Esophagus squamous epithelium (tissue), 4 donors: Measurements from ENCODE around the gene UNC79.

Experiments
- POLR2A ChIP-seq, 4 donors: fragments of 450-650 bp; IDR thresholded peaks; one replicate each; pipeline ENCODE4 v1.6.1; 2017; ENCODE audit warnings: antibody characterized with exemption in 4 of 4, mild to moderate bottlenecking in 4 of 4, moderate library complexity in 3 of 4
- TF ChIP-seq, protein P1 (sequence below), 6 experiments: fragments of 450-650 bp in 4 of 6; fragments of 200-600 bp in 2 of 6; sonication (generic) in 2 of 6; IDR thresholded peaks; one replicate each; pipeline ENCODE4 v1.5.1; 2016 to 2019; ENCODE audit warnings: antibody characterized with exemption in 6 of 6, mild to moderate bottlenecking in 4 of 6, moderate library complexity in 4 of 6

DNA sequence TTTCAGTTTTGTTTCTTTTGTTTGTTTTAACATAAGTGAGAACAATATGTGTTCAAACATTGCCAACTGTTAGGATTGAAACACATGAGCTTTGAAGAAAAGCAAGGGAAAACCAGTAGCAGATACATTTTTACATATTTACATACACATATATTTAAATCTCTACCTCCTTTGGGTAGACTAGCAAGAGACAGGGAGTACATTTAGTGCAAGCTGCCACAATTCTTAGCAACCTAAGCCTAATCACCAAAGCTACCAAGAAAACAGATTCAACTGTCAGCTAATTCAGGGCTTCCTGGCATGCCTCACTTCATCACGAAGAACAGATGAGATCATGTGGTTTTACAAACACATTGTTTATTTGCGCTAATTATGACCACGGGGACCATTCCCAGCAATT, 214.5 kb downstream of the UNC79 start:
- TF ChIP-seq POLR2A (IDR thresholded peaks at IDR 0.05), result no peak
- TF ChIP-seq, protein P1, sequence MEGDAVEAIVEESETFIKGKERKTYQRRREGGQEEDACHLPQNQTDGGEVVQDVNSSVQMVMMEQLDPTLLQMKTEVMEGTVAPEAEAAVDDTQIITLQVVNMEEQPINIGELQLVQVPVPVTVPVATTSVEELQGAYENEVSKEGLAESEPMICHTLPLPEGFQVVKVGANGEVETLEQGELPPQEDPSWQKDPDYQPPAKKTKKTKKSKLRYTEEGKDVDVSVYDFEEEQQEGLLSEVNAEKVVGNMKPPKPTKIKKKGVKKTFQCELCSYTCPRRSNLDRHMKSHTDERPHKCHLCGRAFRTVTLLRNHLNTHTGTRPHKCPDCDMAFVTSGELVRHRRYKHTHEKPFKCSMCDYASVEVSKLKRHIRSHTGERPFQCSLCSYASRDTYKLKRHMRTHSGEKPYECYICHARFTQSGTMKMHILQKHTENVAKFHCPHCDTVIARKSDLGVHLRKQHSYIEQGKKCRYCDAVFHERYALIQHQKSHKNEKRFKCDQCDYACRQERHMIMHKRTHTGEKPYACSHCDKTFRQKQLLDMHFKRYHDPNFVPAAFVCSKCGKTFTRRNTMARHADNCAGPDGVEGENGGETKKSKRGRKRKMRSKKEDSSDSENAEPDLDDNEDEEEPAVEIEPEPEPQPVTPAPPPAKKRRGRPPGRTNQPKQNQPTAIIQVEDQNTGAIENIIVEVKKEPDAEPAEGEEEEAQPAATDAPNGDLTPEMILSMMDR (IDR thresholded peaks at IDR 0.05), result no peak
